Measurements from ENCODE around the gene SMIM32. TPM values are rescaled to one million over a fixed set of nuclear protein-coding genes. Genes with fewer than 3 reads are reported as not detected.

Gene SMIM32
- total and polyA plus RNA-seq, 3 experiments from 2014 or later: not detected

DNA sequence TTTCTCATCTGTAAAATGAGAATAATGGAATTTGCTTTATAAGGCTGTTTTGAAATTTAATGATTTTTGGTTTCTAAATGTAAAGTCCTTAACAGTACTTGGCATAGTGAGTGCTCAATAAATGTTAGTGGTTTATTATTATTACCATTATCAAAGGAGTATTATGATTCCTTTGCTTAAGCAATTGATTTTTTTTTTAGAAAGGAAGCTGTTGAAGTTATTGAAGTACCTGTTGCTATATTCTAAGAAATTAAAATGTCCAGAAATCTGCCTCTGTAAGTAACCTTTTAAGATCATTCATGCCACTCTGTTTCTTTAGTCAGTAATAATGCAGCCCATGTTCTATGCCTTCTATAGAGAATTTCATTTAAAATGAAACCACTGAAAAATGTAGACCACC is 45.3 kb downstream of the SMIM32 start:
- Mint-ChIP-seq H3K36me3 (peaks cover 0 to 14% (median 6%) of the 10 kb centered on the region in 3 donors), H3K27me3 (no peaks in the 10 kb centered on the region), H3K4me1 (peaks cover 18 to 34% (median 29%) of the 10 kb centered on the region in 3 donors), H3K27ac (no peak overlapping the region), H3K4me3 (no peak overlapping the region), H3K9me3 (no peaks in the 10 kb centered on the region)
- no peak for DNase-seq
- H3K27me3 ChIP-seq (ENCODE audit: insufficient read depth, low read length, poor library complexity, severe bottlenecking): no peaks in the 10 kb centered on the region
- no peak overlapping the region for H3K4me3 ChIP-seq (ENCODE audit: low read length)
- no peaks in the 10 kb centered on the region for H3K4me1 ChIP-seq (ENCODE audit: insufficient read depth, low read length)
- ChIA-PET CTCF (interaction anchor here (1.5 kb wide), 1 partner anchor 9 kb away, joined by 3 read pairs; no protein-coding TSS in a partner anchor), POLR2A (no interaction called here)
- no peak overlapping the region for H3K27ac ChIP-seq (ENCODE audit: low read depth, low read length)
- H3K36me3 ChIP-seq (ENCODE audit: insufficient read depth, low read length): no peaks in the 10 kb centered on the region
- H3K9me3 ChIP-seq (ENCODE audit: low read length): no peaks in the 10 kb centered on the region

DNA sequence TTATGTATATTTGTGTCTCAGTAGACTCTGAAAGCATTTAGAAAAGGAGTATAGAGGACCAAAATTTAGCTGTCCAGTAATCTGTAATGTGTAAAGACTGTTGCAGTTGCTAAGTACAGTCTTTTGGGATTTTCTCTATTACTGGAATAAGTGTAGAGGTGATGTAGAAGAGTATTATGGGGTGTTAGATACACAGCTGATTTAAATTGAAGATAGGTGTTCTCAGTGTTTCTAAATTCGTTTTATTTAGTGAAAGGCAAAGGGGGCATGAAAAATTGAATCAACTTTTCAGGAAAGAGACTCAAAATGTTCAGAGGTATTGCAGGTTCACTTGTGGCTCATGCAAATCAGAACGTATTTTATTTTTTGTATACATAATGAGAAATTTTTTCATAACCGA is 46.8 kb downstream of the SMIM32 start:
- ChIA-PET POLR2A (no interaction called here), CTCF (no interaction called here)
- Mint-ChIP-seq H3K27ac (no peak overlapping the region), H3K9me3 (no peaks in the 10 kb centered on the region), H3K4me3 (no peak overlapping the region), H3K36me3 (peaks cover 0 to 10% (median 4%) of the 10 kb centered on the region in 3 donors), H3K27me3 (no peaks in the 10 kb centered on the region), H3K4me1 (peaks cover 14 to 31% (median 27%) of the 10 kb centered on the region in 3 donors)
- Histone ChIP-seq H3K27me3 (ENCODE audit: insufficient read depth, low read length, poor library complexity, severe bottlenecking) (no peaks in the 10 kb centered on the region), H3K36me3 (ENCODE audit: insufficient read depth, low read length) (no peaks in the 10 kb centered on the region), H3K9me3 (ENCODE audit: low read length) (no peaks in the 10 kb centered on the region), H3K27ac (ENCODE audit: low read depth, low read length) (no peak overlapping the region), H3K4me1 (ENCODE audit: insufficient read depth, low read length) (no peaks in the 10 kb centered on the region), H3K4me3 (ENCODE audit: low read length) (no peak overlapping the region)
- no peak for DNase-seq

- H3K9me3 Mint-ChIP-seq: no peaks in the 10 kb centered on the region
- Histone ChIP-seq H3K9me3 (ENCODE audit: low read length) (no peaks in the 10 kb centered on the region), H3K36me3 (ENCODE audit: insufficient read depth, low read length) (no peaks in the 10 kb centered on the region), H3K4me3 (ENCODE audit: low read length) (no peak overlapping the region), H3K27me3 (ENCODE audit: insufficient read depth, low read length, poor library complexity, severe bottlenecking) (no peaks in the 10 kb centered on the region), H3K4me1 (ENCODE audit: insufficient read depth, low read length) (no peaks in the 10 kb centered on the region), H3K27ac (ENCODE audit: low read depth, low read length) (no peak overlapping the region)
- H3K27ac Mint-ChIP-seq: no peak overlapping the region
- POLR2A ChIA-PET: no interaction called here
- H3K4me1 Mint-ChIP-seq: peaks cover 11 to 22% (median 21%) of the 10 kb centered on the region in 3 donors
- no peak overlapping the region for H3K4me3 Mint-ChIP-seq
- H3K36me3 Mint-ChIP-seq: peaks cover 0 to 6% (median 4%) of the 10 kb centered on the region in 3 donors
- no peaks in the 10 kb centered on the region for H3K27me3 Mint-ChIP-seq
- CTCF ChIA-PET: no interaction called here
- no peak for DNase-seq
Measured at GRCh38 chr5:136145030-136145429, 47.9 kb downstream of the SMIM32 start.

DNA sequence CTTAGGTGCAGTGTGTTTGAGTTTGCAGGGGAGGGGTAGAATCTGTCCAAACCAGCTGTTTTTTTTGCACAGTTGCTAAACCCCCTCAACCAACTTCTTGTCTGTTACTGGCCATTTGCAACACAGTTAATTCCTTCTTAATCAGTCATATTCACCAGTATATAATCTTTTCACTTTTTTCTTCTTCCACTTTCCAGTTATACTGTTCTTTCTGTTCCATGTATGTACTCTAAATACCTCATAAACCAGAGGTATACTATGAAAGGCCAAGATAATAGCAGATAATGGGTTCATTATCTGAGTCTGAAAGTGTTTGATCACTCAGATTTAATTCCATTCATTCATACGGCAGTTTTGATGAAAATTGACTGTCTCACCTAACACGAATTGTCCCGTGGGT is 49.2 kb downstream of the SMIM32 start:
- DNase-seq: no peak
- Mint-ChIP-seq H3K4me3 (no peak overlapping the region), H3K9me3 (no peaks in the 10 kb centered on the region), H3K4me1 (peaks cover 17 to 19% (median 18%) of the 10 kb centered on the region in 3 donors), H3K27me3 (no peaks in the 10 kb centered on the region), H3K27ac (no peak overlapping the region), H3K36me3 (peaks cover 0 to 2% (median 0%) of the 10 kb centered on the region in 3 donors)
- no peaks in the 10 kb centered on the region for H3K36me3 ChIP-seq (ENCODE audit: insufficient read depth, low read length)
- H3K27ac ChIP-seq (ENCODE audit: low read depth, low read length): no peak overlapping the region
- H3K4me1 ChIP-seq (ENCODE audit: insufficient read depth, low read length): peaks cover 5% of the 10 kb centered on the region
- ChIA-PET POLR2A (no interaction called here), CTCF (no interaction called here)
- no peak overlapping the region for H3K4me3 ChIP-seq (ENCODE audit: low read length)
- H3K9me3 ChIP-seq (ENCODE audit: low read length): no peaks in the 10 kb centered on the region
- H3K27me3 ChIP-seq (ENCODE audit: insufficient read depth, low read length, poor library complexity, severe bottlenecking): no peaks in the 10 kb centered on the region

DNA sequence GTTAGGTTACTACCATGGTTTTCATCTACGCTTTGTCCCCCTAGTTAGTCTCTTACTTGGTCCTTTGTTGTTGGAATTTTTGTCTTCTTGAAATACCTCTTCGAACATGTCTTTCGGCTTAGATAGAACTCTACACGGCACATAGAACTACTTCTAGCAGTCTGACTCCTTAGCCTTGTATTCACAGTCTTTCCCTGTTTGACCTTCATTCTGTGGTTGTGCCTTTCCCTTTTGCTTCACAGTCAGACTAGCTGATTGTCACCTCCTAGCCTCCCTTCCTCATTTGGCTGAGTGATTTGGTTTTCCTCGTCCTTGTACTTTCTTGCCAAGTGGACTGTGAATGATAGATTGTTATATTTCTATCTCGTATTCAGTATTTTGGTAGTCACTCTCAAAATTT is 49.6 kb downstream of the SMIM32 start:
- no peak for DNase-seq
- Mint-ChIP-seq H3K9me3 (no peaks in the 10 kb centered on the region), H3K4me3 (no peak overlapping the region), H3K27me3 (no peaks in the 10 kb centered on the region), H3K36me3 (peaks cover 0 to 2% (median 0%) of the 10 kb centered on the region in 3 donors), H3K27ac (no peak overlapping the region), H3K4me1 (peaks cover 19 to 20% (median 20%) of the 10 kb centered on the region in 3 donors)
- H3K27me3 ChIP-seq (ENCODE audit: insufficient read depth, low read length, poor library complexity, severe bottlenecking): no peaks in the 10 kb centered on the region
- H3K4me1 ChIP-seq (ENCODE audit: insufficient read depth, low read length): peaks cover 5% of the 10 kb centered on the region
- no peak overlapping the region for H3K4me3 ChIP-seq (ENCODE audit: low read length)
- ChIA-PET CTCF (no interaction called here), POLR2A (no interaction called here)
- no peak overlapping the region for H3K27ac ChIP-seq (ENCODE audit: low read depth, low read length)
- H3K9me3 ChIP-seq (ENCODE audit: low read length): no peaks in the 10 kb centered on the region
- H3K36me3 ChIP-seq (ENCODE audit: insufficient read depth, low read length): no peaks in the 10 kb centered on the region

DNA sequence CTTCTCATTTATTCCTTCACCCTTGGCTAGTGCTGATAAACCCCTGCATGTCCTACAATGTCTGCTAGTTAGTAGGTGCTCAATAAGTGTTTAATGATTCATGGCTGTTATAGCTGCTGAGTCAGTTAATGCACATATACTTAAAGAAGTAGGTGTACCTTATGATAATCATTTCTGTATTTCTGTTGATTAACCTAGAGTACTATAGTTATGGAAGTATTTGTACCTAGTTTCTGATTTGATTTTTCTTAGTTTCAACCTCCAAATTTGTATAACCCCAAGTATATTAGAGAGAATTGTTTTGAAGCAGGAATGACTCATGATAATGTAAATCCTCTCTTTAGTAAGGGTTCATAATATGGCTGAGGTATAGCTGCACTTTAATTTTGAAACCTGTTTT is 51.4 kb downstream of the SMIM32 start:
- Mint-ChIP-seq H3K9me3 (no peaks in the 10 kb centered on the region), H3K36me3 (peaks cover 0 to 3% (median 0%) of the 10 kb centered on the region in 3 donors), H3K27me3 (no peaks in the 10 kb centered on the region), H3K4me1 (peaks cover 28 to 30% (median 30%) of the 10 kb centered on the region in 3 donors), H3K27ac (no peak overlapping the region), H3K4me3 (no peak overlapping the region)
- H3K27me3 ChIP-seq (ENCODE audit: insufficient read depth, low read length, poor library complexity, severe bottlenecking): no peaks in the 10 kb centered on the region
- ChIA-PET CTCF (no interaction called here), POLR2A (no interaction called here)
- H3K27ac ChIP-seq (ENCODE audit: low read depth, low read length): no peak overlapping the region
- DNase-seq: no peak
- no peaks in the 10 kb centered on the region for H3K9me3 ChIP-seq (ENCODE audit: low read length)
- H3K4me3 ChIP-seq (ENCODE audit: low read length): no peak overlapping the region
- no peaks in the 10 kb centered on the region for H3K36me3 ChIP-seq (ENCODE audit: insufficient read depth, low read length)
- peaks cover 5% of the 10 kb centered on the region for H3K4me1 ChIP-seq (ENCODE audit: insufficient read depth, low read length)

Other genes starting within 250 kb of the SMIM32 start
- not detected for gene LECT2, start 238.2 kb downstream of the SMIM32 start, total RNA-seq
- not detected for gene LECT2, start 238.2 kb downstream of the SMIM32 start, polyA plus RNA-seq
- gene TGFBI, start 164.2 kb downstream of the SMIM32 start, total RNA-seq: 1 to 10 TPM; 8.8 to 9.2 TPM
- 4.9 TPM for gene TGFBI, start 164.2 kb downstream of the SMIM32 start, polyA plus RNA-seq
- gene SMAD5, start 60.3 kb downstream of the SMIM32 start, total RNA-seq: 10 to 100 TPM; 21.8 to 21.9 TPM
- 22.7 TPM for gene SMAD5, start 60.3 kb downstream of the SMIM32 start, polyA plus RNA-seq
- gene TRPC7, start 172.4 kb upstream of the SMIM32 start, total RNA-seq: not detected
- gene TRPC7, start 172.4 kb upstream of the SMIM32 start, polyA plus RNA-seq: not detected